Effector CD8-positive, alpha-beta T cell (primary cell): Measurements from ENCODE around the gene VPS16.
"Not testable (repeated sequence)": the region's sequence is repeated elsewhere in the genome, so short reads cannot be mapped to it uniquely, and the experiment has no call there.

Source experiments
- DNase-seq: peaks from one replicate; lab custom pipeline; 2025; lab: John Stamatoyannopoulos, UW

VPS16 gene

DNA sequence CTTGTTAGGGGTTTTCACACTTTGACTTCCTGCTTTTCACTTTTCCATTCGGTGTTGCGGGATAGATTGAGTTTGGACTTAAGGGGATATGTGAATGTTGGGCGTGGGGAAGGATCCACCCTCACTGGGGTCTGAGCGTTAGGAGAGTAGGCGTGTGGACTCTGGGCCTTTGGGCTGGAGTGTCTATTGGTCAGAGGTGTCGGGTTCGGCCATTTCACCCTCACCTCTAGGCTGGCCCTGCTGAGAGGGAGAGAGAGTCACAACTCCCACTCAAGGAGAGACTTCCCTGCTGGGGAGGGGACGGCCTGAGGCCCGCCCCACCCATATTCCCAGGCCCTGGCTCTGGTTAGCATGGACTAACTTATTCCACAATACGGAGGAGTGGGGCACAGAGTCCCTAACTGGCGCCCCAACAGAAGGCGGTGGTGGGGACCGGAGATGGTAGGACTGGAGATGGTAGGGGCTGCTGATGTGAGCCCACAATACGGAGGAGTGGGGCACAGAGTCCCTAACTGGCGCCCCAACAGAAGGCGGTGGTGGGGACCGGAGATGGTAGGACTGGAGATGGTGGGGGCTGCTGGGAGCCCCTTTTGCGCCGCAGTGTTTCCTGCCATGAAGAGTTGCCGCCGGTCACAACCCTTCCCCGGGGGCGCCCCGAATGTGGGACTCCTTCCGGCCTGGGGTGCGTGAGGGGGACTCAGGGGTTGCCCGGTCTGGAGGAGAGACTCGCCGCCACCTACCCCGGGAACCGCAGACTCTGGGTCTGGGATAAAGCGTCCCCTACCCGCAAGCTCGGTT, 31.3 kb downstream of the VPS16 start:
- DNase-seq: no peak

DNA sequence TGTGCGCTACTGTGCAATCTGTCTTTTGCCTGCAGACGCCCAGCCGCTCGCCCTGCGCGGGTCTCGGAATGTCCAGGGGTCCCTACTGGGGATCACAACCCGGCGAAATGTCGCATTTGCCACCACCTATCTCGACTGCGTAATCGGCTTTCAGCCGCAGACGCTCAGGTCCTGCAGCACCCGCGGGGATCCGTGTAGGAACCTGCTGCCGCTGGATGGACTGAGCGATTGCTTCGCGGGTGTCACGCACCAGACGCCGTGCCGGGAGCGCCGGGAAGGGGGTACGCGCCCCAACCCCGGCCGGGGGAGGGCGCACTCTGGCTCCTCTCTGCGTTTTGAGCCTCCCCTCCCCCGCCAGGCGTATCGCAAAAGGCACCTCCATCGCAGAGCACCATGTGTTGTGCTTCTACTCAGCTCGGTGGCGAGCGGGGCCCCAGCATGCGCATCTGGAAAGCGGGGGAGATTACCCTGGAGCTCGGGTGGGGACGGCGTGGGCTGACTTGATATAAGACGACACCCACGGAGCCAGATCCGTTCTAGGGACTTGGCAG, 32.0 kb downstream of the VPS16 start:
- peak; percentile 61 for DNase-seq

DNA sequence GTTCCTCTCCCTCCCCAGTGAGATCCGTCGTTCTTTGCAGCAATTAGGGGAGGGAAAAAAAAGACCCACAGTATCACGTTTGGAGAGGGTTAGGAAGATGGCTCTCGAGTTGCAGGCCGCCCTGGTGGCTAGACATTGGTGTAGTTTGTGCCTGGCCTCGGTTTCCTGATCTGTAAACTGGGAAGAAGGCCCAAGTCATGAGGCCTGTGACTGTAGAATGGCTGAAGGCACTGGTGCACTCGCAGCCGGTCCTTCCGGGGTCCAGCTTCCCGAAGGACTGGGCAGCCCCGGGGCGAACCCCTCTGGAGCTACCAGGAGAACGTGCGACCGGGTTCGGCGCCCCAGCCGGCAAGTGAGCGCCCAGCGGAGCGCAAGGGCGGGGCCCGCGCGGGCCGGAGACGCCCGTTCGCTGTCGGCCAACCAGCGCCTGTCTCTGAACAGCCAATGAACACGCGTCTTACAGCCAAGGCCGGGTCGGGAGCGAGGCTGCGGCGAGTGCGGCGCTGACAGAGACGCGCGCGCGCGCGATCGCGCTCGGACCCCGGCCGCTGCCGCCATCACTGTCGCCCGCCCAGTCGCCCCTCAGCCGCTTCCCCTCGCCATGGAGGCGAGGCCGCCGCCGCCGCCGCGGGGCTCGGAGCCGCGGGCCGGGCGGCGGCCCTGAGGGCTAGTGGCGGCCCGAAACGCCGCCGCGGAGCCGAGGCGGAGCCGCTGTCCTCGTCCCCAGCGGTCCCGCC, 32.6 kb downstream of the VPS16 start, which contains the start of gene PTPRA:
PTPRA (plus strand) TSS at position 472 of the 737 bp plus-strand sequence. CDS start 90,797 bp downstream, outside the sequence.
- DNase-seq: peak; percentile 81

DNA sequence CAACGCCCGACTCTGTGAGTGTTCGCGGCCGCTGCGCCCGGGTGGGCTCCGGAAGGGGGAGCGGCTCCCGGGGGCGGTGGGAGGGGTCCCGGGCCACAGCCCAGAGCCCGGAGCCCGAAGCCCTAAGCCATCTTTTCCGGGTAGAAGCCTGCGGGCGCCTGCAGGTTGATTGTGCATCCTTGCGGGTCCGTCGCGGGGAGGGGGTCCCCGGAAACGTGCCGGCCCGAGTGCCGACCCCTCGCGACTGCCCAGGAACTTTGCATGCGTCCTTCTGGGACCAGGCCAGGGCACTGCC, 33.1 kb downstream of the VPS16 start:
- DNase-seq: peak; percentile 61

DNA sequence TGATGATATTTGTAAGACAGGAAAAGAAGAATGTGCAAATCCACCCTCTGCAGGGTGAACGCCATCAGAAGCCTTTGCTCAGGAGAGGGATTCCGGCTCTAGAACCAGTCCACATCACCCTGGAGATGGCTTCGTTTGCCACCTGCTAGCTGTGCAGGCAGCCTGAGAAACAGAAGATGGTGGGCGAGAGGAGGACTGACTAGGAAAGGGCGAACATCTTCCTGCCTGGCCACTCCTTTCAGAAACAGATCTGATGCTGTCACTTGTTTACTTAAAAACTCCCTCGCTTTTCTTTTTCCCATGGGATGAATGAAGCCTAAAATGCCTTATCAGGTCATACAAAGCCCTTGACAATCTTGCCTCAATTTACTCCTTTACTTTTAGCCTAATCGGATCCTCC, 33.9 kb downstream of the VPS16 start:
- DNase-seq: no peak

DNA sequence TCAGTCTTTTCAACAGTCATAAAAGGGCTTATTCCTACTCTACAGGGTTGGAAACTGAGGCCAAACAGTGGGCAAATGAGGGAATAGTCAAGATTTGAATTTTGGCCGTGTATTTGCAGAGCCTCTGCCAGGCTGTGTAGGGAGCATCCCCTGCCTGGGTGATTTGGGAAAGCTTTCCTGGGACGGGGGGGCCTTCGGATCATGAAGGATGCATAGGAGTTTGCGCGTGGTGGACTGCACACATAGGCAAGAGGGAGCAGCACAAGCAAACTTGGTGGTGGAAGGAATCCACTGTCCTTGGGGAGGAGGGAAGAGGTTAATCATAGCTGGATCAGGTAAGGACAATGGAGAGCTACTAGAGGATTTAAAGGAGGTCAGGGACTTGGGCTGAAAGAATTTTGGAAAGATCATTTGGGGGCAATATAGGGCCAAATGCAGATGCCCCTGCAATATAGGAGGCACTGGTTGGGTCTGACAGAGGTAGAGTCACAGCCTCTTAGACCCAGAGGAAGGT, 35.2 kb downstream of the VPS16 start:
- DNase-seq: no peak

DNA sequence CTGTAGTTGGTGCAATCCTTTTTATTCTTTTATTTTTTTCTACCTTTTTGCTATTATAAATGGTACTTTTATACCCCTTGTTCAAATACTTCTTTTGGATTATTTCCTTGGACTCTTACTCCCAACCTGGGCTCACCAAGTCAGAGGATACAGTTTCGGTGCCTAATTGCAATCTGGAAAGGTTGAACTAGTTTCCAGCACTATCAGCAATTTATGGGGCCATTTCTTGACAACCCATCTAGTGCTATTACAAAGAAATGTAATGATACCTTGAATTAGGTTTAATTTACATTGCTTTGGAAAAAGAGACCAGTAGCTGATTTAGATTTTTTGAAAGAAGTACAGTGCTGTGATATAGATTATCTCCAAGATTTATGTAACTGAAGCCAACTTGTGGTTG, 38.0 kb downstream of the VPS16 start:
- no peak for DNase-seq

DNA sequence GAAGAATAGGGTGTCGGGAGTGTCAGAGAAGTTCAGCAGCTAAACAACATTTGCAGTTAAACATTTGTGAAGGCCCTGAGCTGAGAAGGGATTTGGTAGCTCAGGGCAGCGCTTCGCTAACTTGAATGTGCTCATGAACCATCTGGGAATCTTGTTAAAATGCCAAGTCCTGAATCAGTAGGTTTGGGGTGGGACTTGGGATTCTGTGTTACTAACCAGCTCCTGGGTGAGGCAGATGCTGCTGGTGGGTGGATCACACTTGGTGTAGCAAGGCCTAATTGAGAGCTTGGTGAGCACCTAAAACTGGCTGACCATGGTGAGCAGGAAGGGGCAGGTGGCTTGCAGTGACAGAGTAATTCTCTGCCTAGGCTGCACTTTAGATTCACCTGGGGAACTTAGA, 38.6 kb downstream of the VPS16 start:
- DNase-seq: no peak

DNA sequence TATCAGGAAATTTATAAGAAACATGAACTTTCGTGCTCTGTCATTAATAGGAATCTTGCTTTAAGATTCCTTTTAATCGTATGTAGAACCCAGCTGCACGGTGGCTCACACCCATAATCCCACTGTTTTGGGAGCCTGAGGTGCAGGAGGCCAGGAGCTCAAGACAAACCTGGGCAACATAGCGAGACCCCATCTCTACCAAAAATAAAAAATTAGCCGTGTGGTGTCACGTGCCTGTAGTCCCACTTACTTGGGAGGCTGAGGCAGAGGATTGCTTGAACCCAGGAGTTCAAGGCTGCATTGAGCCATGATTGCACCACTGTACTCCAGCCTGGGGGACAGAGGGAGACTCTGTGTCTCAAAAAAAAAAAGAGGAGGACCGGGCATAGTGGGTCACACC, 40.1 kb downstream of the VPS16 start:
- DNase-seq: no peak

DNA sequence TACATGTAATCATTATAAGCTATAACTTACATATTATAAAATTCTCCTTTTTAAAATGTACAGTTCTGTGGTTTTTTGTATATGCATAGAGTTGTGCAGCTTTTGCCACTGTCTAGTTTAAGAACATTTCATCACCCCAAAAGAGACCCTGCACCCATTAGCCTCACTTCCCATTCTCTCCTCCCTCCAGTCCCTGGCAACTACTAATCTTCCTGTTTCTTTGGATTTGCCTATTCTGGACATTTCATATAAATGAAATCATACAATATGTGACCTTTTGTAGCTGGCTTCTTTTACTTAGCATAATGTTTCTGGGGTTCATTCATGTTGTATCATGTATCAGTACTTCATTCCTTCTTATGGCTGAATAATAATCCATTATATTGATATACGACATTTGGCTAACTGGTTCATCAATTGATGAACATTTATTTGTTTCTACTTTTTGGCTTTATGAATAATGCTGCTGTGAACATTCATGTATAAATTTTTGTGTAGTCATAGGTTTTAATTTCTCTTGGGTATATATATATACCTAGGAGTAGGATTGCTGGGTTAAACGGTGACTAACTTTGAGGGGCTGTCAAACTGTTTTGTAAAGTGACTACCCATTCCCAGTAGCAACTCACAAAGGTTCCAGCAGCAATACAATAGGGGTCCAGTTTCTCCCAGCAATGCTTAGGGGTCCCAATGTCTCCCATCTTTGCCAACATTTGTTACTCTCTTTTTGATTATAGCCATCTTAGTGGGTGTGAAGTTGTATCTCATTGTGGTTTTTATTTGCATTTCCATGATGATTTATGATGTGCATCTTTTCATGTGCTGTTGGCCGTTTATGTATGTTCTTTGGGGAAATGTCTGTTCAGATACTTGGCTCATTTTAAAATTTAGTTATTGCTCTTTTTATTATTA, 43.4 kb downstream of the VPS16 start:
- DNase-seq: no peak

DNA sequence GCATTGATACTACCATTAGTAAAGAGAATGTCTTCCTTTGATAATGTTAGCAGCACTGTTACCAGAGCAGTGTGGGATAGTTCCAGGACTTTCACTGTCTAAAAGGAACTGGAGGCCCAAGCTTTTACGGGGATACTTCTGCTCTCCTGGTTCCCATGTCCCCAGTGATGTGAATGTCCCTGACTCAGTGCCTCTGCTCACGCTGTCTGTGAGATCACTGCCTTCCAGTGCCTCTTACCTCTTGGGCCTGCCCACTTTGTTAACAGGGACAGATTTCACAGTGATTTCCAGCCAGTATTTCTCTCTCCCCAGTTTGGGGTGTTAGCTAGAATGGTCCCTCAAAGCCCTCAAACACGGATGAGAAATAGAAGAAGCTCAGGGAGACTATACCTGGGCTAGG, 47.2 kb downstream of the VPS16 start:
- no peak for DNase-seq

DNA sequence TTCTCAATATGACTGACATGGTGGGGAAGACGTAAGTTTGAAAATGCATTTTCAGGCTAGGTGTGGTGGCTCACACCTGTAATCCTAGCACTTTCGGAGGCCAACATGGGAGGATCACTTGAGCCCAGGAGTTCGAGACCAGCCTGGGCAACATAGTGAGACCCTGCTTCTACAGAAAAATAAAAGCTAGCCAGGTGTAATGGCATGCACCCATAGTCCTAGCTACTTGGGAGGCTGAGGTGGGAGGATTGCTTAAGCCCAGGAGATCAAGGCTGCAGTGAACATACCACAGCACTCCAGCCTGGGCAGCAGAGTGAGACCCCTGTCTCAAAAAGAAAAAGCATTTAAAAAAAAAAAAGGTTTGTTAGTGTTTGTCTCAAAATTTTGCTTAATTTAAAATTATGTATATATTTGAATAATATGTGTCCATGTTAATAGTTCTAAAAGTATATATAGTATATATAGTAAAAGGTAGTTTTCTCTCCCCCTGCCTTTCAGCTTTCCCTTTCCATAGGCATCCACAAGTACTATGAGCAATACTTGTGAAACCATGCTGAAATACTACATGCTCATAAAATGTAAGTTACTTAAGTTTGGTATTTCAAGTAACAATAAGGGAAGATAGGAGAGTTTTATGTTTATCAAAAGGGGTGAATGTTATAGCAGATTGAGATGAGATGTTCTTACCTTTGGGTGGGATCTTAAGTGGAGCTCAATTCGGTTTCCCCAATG, 47.8 kb downstream of the VPS16 start:
- no peak for DNase-seq

DNA sequence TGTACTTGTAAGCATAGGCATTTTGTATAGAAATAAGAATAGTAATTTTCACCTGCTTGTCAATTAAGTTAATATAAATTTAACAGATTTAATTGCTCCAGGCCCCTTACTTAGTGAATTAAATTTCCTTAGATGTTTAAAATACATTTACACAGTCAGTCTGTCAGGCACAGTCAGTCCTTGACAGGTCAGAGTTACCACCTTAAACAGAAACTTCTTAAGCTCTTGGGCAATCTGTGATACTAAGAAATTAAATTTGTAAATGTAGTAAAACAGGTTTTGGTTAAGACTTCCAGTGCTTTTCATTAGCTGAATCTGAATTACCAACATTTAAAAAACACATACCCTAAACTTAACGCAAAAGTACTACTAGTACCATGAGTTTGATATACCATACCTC, 48.7 kb downstream of the VPS16 start:
- no peak for DNase-seq

DNA sequence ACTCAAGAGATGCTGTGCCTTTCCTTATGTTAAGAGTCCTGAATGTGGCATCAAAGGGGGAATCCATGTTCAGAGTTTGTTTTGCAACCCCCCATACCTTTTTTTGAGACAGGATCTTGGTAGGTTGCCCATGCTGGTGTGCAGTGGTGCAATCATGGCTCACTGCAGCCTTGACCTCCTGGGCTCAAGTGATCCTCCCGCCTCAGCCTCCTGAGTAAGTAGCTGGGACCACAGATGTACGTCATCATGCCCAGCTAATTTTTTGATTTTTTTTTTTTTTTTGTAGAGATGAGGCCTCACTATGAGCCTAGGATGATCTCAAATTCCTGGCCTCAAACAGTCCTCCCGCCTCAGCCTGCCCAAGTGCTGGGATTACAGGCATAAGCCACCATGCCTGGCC, 49.3 kb downstream of the VPS16 start:
- no peak for DNase-seq

DNA sequence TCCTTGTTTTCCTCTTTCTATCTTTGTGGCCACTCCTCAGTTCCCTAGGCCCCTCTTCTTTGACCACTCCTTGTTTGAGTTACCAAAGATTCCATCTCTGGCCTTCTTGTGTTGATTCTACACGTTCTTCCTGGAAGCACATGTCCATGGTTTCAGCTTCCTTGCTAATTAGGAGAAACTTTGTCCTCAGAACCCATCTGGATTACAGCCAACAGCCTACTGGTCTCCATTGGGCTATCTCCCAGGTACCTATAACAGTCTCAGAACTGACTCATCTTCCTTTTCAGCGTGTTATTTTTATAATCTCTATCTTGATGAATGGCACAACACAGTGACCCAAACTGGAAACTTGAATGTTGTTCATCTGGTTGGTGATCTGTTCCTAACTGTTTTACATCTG, 50.2 kb downstream of the VPS16 start:
- no peak for DNase-seq

DNA sequence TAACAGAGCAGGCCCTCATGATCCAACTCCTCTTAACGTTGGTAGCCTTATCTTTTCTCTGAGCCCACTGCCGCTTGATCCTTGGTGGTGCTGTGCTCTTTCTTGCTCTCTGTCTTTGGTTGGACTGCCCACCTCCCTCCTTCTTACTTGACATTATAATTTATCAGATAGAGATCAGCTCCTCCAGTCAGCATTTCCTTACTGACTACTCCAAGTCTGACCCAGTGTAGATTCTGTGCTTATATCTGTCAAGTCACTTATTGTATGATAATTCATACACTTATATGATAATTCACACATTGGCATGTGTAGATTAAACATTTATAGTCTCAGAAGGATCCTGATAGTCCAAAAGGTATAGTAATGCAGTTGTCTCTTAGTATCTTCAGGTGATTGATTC, 50.8 kb downstream of the VPS16 start:
- DNase-seq: no peak

DNA sequence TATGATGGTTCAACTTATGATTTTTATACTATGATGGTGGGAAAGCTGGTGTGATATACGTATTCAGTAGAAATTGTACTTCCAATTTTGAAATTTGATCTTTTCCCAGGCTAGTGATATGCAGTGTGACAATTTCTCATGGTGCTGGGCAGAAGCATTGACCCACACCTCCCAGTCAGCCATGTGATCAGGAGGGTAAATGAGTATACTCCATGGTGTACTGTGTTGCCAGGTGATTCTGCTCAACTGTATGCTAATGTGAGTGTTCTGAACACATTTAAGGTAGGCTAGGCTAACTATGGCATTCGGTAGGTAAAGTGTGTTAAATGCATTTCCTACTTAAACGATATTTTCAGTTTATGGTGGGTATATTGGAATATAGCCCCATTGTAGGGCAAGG, 51.8 kb downstream of the VPS16 start:
- DNase-seq: no peak

DNA sequence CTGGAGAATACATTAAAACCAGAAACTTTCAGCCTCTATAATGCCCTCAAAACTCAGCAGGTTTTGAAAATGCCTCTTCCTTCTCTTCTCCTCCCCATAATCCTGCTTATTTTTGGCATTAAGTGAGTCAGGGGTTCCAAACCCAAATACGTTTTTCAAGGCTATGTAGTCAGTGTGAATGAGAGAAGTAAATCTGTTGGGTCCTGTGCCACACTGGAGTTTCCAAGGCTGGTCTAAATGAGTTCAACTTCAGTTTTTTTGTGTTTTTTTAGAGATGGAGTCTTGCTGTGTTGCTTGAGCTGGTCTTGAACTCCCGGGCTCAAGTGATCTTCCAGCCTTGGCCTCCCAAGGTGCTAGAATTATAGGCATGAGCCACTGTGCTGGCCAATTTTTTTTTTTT, 53.7 kb downstream of the VPS16 start:
- DNase-seq: no peak

DNA sequence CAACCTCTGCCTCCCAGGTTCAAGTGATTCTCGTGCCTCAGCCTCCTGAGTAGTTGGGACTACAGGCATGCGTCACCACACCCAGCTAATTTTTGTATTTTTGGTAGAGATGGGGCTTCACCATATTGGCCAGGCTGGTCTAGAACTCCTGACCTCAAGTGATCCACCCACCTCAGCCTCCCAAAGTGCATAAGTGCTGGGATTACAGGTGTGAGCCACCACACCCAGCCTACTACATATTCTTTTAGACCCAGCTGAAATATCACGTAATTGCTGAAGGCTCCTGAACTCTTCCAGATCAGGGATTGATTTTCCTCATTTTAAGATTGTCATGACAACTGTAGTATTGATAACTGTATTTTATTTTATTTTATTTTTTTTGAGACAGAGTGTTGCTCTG, 54.6 kb downstream of the VPS16 start:
- not testable (repeated sequence) for DNase-seq

DNA sequence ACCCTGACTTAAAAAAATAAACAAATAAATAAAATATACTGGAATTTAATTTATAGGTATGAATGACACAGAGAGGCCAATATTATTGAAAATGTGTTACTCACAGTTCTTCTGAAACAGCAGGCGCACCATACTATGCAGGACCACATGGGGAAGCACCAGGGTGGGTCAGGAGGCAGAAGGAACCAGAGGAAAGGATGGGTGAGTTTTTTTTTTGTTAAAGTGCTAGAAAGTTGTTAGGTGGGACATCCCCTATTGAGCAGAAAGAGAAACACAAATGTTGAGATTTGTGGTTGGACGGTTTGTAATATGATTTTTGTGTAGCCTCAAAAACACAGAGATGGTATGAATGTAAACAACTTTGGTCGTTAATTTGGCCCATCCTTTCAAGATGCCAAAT, 58.7 kb downstream of the VPS16 start:
- no peak for DNase-seq

DNA sequence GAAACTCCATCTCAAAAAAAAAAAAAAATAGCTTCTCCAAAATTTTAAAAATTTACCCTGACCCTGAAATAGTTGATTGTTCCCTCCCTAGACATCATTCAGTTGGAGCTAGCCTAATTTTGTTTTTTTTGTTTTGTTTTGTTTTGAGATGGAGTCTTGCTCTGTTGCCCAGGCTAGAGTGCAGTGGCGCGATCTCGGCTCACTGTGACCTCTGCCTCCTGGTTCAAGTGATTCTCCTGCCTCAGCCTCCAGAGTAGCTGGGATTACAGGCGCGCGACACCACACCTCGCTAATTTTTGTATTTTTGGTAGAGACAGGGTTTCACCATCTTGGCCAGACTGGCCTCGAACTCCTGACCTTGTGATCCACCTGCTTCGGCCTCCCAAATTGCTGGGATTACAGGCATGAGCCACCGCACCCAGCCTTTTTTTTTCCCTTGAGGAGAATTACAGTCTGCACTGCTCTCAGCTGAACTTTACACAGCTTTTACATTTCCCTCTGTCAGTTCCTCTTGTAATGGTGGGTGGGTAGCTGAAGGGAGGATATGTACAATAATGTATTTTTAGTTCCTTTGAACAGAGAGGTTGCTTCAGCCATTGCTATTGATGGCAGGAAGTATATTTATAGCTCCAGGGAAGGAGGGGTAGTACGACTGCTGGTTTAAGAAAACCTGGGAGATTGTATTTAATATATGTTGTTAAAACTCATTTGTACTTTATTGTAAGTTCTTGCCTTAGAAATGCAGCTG, 60.5 kb downstream of the VPS16 start:
- DNase-seq: no peak
